ENCODE results near the gene DTWD2.

DNA sequence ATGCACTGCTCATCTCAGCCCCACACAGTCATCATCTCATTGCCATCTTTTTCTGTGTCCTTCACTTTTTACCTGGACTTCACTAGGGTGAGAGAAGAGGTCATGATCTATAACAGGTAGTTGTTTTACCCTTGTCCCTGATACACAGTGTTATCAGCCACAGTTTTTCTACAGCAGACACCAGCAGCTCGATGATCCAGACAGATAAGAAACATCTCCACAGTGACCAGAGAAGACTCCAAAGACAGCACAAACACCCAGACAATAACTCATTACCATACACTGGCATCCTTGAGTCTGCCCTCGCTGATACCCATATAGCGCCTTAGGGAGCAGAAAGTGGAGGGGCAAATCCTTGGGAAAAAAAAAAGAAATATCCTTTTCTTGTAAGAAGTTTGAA lies 194.1 kb downstream of the DTWD2 start:
- TF ChIP-seq, protein P1, sequence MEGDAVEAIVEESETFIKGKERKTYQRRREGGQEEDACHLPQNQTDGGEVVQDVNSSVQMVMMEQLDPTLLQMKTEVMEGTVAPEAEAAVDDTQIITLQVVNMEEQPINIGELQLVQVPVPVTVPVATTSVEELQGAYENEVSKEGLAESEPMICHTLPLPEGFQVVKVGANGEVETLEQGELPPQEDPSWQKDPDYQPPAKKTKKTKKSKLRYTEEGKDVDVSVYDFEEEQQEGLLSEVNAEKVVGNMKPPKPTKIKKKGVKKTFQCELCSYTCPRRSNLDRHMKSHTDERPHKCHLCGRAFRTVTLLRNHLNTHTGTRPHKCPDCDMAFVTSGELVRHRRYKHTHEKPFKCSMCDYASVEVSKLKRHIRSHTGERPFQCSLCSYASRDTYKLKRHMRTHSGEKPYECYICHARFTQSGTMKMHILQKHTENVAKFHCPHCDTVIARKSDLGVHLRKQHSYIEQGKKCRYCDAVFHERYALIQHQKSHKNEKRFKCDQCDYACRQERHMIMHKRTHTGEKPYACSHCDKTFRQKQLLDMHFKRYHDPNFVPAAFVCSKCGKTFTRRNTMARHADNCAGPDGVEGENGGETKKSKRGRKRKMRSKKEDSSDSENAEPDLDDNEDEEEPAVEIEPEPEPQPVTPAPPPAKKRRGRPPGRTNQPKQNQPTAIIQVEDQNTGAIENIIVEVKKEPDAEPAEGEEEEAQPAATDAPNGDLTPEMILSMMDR (IDR thresholded peaks at IDR 0.05; ENCODE audit: poor library complexity, severe bottlenecking): no peak
- no peak for TF ChIP-seq EZH2 (IDR thresholded peaks at IDR 0.05; ENCODE audit: borderline replicate concordance, insufficient read depth, low read length, poor library complexity, severe bottlenecking)
- no peak for TF ChIP-seq MXI1 (conservative IDR thresholded peaks at IDR 0.05; ENCODE audit: poor library complexity, severe bottlenecking)

Measured in neural cell (in vitro differentiated cells).